Muscle of leg (tissue), 11 donors: ENCODE data around the gene RHOT1. TPM values are rescaled to one million over a fixed set of nuclear protein-coding genes. Genes with fewer than 3 reads are reported as not detected.

Experiments used
- DNase-seq: peaks from one replicate; pipeline ENCODE4 v3.0.0; 2013
- H3K27ac ChIP-seq: one replicate; pipeline ENCODE4 v1.5.1; 2013; ENCODE audit warnings: mild to moderate bottlenecking, low read length, control low read depth
- H3K27me3 ChIP-seq: one replicate; pipeline ENCODE4 v1.6.1; 2013; ENCODE audit warnings: low read length; ENCODE audit not compliant: control insufficient read depth, insufficient read depth
- H3K36me3 ChIP-seq: one replicate; pipeline ENCODE4 v1.6.1; 2013; ENCODE audit warnings: low read length; ENCODE audit not compliant: control insufficient read depth, insufficient read depth
- H3K4me1 ChIP-seq: one replicate; pipeline ENCODE4 v1.6.1; 2013; ENCODE audit warnings: low read length; ENCODE audit not compliant: control insufficient read depth, insufficient read depth
- H3K4me3 ChIP-seq: one replicate; pipeline ENCODE4 v1.5.1; 2013; ENCODE audit warnings: low read length, control low read depth
- H3K9me3 ChIP-seq: replicated peaks from 2 replicates; pipeline ENCODE4 v1.6.1; 2013; ENCODE audit warnings: low read depth, low read length; ENCODE audit not compliant: control insufficient read depth
- WGBS: methylation state at CpG from one replicate; pipeline ENCODE4 v1.1.5; 2013; ENCODE audit warnings: missing lambda C conversion rate; ENCODE audit not compliant: insufficient coverage; 5-methylcytosine and 5-hydroxymethylcytosine counted together
- polyA plus RNA-seq, 8 donors: library from polyadenylated mRNA; unstranded; fragments of 120-200 nt; gene quantifications; one replicate each; pipeline versions ENCODE4 v1.2.1 to v1.2.3, GENCODE V29; 2013; ENCODE audit warnings: inconsistent platforms in 1 of 8, low replicate concordance in 1 of 8; ENCODE audit not compliant: insufficient read length in 8 of 8, insufficient read depth in 1 of 8
- total RNA-seq: library from RNA; stranded (reverse); fragments of 120-200 nt; gene quantifications from one replicate; pipeline ENCODE4 v1.2.4, GENCODE V29; 2013

The RHOT1 gene
- total and polyA plus RNA-seq, 9 donors, result 30.4 to 37.2 (median 31.7) TPM

DNA sequence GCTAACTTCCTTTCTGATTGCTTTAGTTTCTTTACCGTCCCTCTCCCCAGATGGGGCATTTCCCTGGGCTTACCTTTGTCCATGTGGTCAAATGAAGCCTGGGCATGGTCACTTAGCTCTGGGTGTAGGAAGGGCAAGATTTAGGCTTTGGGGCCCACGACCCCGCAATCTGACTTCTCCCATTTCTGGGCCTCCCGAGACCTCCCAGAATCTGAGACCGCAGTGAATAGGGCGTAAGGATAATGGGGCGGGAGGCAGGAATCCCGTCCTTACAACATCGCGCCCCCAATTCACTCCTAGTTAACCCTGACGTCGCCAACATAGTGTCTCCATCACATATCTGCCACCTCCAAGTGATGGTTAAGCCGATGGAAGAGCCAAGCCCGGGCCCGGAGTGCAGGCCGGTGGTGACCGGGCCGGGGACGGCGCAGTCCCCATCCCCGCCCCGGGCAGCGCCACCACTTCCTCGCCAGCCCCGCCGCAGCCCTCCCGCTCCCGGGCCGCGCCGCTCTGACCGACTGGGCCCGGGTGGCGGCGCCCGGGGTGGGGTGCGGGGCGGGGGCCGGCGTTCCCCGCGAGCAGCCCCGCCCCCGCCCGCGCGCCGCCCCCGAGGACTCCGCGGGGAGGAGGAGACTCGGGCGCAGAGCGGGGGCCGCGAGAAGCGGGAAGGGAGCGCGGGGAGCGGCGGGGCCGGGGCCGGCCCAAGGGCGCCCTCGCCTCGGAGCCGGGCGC, 123.1 kb downstream of the RHOT1 start, which contains the start of gene RHBDL3:
RHBDL3 (plus strand) TSS at position 641 of the 732 bp plus-strand sequence. CDS start 358 bp downstream, outside the sequence.
- Histone ChIP-seq H3K27me3 (peaks cover 74% of the 10 kb centered on the region), H3K4me1 (peaks cover 21% of the 10 kb centered on the region), H3K27ac (no peak within 1 kb of the TSS), H3K36me3 (no peaks in the 10 kb centered on the region), H3K4me3 (peak within 1 kb of the TSS; percentile 52), H3K9me3 (no peaks in the 10 kb centered on the region)
- peak; percentile 59 for DNase-seq
- under 1% methylated on average over 59 of the region's 68 CpGs for WGBS

DNA sequence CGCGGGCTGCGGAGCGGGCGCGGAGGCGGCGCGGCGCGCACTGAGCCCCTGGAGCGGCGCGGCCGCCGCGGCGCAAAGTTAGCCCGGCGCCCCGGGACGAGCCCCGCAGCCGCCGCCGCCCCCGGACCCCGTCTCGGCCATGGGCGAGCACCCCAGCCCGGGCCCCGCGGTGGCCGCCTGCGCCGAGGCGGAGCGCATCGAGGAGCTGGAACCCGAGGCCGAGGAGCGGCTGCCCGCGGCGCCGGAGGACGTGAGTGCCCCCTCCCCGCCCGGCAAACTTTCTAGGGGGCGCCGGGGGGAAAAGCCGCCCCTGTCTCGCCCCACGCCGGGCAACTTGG, 123.7 kb downstream of the RHOT1 start:
- under 1% methylated on average over 55 of the region's 55 CpGs for WGBS
- peaks cover 74% of the 10 kb centered on the region for H3K27me3 ChIP-seq

DNA sequence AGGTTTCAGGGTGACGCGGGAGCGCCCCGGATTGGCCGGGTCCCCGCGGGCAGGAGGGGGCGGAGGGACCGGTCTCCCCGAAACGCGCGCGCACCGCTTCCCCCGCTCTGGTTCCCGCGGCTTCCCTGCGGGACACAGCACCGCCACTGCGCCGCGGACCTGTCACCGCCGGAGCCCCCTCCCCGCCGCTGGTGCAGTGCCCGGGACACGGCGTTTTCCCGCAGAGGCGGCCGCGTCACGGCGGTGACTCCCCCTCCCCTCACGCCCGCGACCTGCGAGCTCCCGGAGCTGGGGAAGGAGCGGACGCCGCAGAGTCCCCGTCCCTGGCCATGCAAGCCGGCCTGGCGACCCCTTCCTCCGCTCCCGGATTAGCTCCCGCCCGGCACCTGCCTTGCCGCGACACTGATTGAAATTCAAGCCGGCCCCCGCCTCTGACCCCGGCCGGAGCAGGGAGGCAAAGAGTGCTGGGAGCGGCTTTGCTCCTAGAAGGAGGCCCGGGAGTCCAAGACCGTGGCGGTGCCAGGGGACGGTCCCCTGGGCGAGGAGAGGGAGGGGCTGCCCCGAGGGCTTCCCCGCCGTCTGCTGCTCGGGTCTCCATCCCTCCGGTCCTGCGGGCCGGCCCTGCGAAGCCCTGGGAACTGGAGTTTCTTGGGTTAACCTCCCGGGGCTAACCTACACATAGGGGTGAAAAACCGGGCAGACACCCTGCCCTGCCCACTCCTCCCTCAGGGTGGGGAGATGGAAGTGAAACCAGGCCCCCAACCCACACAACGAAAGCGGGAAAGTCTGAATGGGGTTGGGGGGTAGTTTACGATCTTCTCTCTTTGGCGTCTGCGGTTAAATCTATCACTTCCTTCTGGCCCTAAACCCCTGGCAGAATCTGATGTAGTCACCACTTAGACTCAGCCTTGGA, 124.3 kb downstream of the RHOT1 start:
- Histone ChIP-seq H3K27me3 (peaks cover 70% of the 10 kb centered on the region), H3K9me3 (no peaks in the 10 kb centered on the region), H3K36me3 (no peaks in the 10 kb centered on the region), H3K4me3 (peak overlapping the region; percentile 52), H3K4me1 (peaks cover 19% of the 10 kb centered on the region), H3K27ac (no peak overlapping the region)
- DNase-seq, result peak; percentile 22
- WGBS, result under 1% methylated on average over 71 of the region's 78 CpGs

More for the DNA sequence above, 123.7 kb downstream of the RHOT1 start:
- Histone ChIP-seq H3K27ac (no peak overlapping the region), H3K36me3 (no peaks in the 10 kb centered on the region), H3K4me1 (peaks cover 21% of the 10 kb centered on the region), H3K9me3 (no peaks in the 10 kb centered on the region), H3K4me3 (peak overlapping the region; percentile 52)
- no peak for DNase-seq

DNA sequence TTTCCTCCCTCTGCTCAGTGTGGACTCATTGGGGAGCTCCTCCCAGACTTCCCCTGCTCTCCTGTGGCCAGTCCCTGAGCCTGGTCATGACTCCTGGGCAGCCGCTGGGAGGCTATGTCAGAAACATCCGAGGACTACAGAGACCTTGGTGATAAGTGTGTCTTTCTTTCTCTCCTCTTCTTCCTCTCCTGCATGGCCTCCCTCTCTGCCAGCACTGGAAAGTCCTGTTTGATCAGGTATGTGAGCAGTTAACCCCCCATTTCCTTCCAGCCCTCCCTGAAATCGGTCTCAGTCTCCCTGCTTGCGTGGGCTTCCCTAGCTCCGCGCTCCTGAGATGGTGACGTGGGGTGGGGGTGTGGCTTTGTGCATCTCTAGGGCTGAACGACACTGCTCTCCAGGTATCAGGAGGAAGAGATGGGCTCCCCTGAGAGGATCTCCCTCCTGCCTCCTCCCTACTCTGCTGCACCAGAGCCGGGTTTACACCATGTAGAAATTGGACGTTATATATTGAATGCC, 125.4 kb downstream of the RHOT1 start:
- peaks cover 63% of the 10 kb centered on the region for H3K27me3 ChIP-seq
- no CpG with 5 or more reads among the region's 10 CpGs for WGBS
- DNase-seq, result no peak

DNA sequence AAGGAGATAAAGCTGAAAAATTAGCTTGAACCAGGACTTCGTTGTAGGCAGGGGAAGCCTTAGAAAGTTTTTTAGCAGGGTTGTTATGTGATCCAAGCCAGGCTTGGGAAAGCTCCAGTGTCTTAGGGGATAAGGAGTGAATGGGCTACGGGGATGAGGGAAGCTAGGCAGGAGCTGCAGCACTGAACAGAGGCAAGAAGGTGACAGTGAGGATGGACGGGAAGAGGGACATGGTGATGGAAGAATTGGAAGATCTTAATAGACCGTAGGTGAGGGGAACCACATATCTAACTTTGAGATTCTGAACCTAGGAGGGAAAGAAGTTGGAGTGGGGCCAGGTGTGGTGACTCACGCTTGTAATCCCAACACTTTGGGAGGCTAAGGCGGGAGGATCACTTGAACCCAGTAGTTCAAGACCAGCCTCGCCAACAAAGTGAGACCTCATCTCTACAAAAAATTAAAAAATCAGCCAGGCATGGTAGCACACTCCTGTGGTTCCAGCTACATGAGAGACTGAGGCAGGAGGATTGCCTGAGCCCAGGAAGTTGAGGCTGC, 126.5 kb downstream of the RHOT1 start:
- Histone ChIP-seq H3K9me3 (no peaks in the 10 kb centered on the region), H3K27ac (no peak overlapping the region), H3K4me3 (no peak overlapping the region), H3K4me1 (peaks cover 17% of the 10 kb centered on the region), H3K27me3 (peaks cover 53% of the 10 kb centered on the region), H3K36me3 (no peaks in the 10 kb centered on the region)
- 68% methylated on average over 4 of the region's 7 CpGs for WGBS
- DNase-seq, result no peak

More for the DNA sequence above, 125.4 kb downstream of the RHOT1 start:
- H3K9me3 ChIP-seq, result no peaks in the 10 kb centered on the region
- H3K36me3 ChIP-seq, result no peaks in the 10 kb centered on the region
- peaks cover 17% of the 10 kb centered on the region for H3K4me1 ChIP-seq
- no peak overlapping the region for H3K27ac ChIP-seq
- H3K4me3 ChIP-seq, result no peak overlapping the region

DNA sequence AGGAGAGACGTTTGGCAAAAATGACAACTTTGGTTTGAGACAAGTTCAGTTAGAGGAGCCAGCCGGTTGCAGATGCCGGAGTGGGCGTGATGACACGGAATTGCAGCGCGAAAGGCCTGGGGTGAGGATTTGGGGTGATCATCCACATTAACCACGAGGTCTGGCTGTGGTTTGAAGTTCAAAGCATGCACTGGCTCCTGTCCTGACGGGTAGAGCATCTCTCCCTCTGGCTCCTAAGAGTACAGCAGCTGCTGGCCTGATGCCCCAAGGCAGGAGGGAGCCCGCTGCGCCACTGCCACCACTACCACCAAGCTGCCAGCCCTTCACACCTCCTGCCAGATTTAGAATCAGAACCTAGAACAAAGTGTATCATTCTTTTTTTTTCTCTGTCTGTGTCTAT, 127.1 kb downstream of the RHOT1 start:
- Histone ChIP-seq H3K36me3 (no peaks in the 10 kb centered on the region), H3K27ac (no peak overlapping the region), H3K9me3 (no peaks in the 10 kb centered on the region), H3K27me3 (peaks cover 48% of the 10 kb centered on the region), H3K4me3 (no peak overlapping the region), H3K4me1 (peaks cover 17% of the 10 kb centered on the region)
- DNase-seq, result no peak
- 70% methylated on average over 9 of the region's 11 CpGs for WGBS

DNA sequence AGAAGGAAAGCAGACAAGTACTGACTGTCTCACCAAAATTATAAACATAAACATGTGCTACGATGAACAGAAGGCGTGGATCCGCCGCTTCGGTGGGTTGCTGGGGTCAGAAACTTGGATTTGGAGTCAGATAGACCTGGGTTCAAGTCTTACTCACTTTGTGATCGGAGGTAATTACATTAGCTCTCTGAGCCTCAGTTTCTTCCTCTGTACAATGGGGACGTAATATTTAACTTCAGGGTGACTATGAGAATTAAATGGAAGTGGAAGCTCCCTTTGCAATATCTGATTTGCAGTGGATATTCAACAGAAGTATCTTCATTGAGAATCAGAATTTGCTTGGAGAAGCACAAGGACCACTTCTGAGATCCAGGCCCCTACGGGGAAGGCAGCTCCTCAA, 129.5 kb downstream of the RHOT1 start:
- Histone ChIP-seq H3K27me3 (peaks cover 31% of the 10 kb centered on the region), H3K36me3 (no peaks in the 10 kb centered on the region), H3K27ac (no peak overlapping the region), H3K4me1 (peaks cover 20% of the 10 kb centered on the region), H3K9me3 (no peaks in the 10 kb centered on the region), H3K4me3 (no peak overlapping the region)
- DNase-seq, result no peak
- WGBS, result 78% methylated on average over 1 of the region's 8 CpGs

DNA sequence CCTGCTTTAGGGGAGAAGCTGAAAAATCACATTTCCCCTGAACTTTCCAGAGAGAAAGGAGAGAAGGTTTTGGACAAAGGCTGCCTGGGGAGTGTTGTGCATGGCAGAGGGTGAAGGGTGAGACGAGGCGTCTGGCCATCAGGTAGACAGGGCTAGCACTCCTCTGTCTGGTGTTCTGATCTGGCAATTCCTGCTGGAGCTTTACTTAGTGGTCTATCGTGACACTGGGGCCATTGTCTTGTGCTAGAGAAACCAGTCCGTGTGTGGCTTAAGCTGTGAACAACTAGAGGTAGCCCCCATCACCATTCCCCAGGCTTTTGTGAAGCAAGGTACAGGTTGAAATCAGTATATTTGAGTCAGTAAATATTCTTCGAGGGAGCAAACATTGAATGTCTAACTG, 131.8 kb downstream of the RHOT1 start:
- H3K4me1 ChIP-seq, result peaks cover 21% of the 10 kb centered on the region
- H3K4me3 ChIP-seq, result no peak overlapping the region
- H3K27me3 ChIP-seq, result peaks cover 9% of the 10 kb centered on the region
- H3K9me3 ChIP-seq, result no peaks in the 10 kb centered on the region
- H3K27ac ChIP-seq, result no peak overlapping the region
- DNase-seq, result no peak
- WGBS, result 60% methylated on average over 2 of the region's 5 CpGs
- H3K36me3 ChIP-seq, result no peaks in the 10 kb centered on the region

DNA sequence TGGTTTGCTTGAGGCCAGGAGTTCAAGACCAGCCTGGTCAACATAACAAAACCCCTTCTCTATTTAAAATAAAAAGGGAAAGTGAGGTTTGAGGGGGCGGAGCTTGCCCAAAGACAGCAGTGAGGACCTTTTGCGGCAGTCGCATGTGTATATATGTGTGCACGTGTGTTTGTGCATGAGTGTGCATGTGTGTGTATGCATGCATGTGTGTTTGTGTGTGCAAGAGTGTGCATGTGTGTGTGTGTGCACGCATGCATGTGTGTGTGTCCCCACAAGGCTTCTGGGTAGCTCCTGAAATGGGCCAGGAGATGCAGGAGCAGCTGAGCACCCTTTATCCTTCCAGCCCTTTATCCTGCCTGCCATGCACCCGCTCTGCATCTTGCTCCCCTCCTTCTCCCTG, 132.3 kb downstream of the RHOT1 start:
- H3K27me3 ChIP-seq, result peaks cover 4% of the 10 kb centered on the region
- no peaks in the 10 kb centered on the region for H3K9me3 ChIP-seq

More for the DNA sequence above, 132.3 kb downstream of the RHOT1 start:
- Histone ChIP-seq H3K4me1 (peaks cover 21% of the 10 kb centered on the region), H3K36me3 (no peaks in the 10 kb centered on the region), H3K4me3 (no peak overlapping the region), H3K27ac (no peak overlapping the region)
- 74% methylated on average over 4 of the region's 6 CpGs for WGBS
- no peak for DNase-seq
